ENCODE measurements around the gene OR4F17.
"Not testable (repeated sequence)": the region's sequence is repeated elsewhere in the genome, so short reads cannot be mapped to it uniquely, and the experiment has no call there.

The OR4F17 gene

DNA sequence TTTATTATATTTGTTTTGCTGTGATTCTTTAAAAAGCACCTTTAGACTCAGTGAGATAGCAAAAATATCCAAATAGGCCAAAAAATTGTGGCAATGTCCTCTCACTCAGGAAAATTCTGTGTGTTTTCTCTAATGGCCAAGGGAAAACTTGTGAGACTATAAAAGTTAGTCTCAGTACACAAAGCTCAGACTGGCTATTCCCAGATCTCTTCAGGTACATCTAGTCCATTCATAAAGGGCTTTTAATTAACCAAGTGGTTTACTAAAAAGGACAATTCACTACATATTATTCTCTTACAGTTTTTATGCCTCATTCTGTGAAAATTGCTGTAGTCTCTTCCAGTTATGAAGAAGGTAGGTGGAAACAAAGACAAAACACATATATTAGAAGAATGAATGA, at the start of gene OR4F17:
TSS of gene OR4F17 (plus strand) at position 301 of the 400 bp plus-strand sequence. CDS start 3,575 bp downstream, outside the sequence.
- DNase-seq (ENCODE audit: low spot score), result not testable (repeated sequence)

- DNase-seq (ENCODE audit: low spot score), result not testable (repeated sequence)
Observed at GRCh38 chr19:70793-71192, 36.1 kb upstream of the OR4F17 start.

DNA sequence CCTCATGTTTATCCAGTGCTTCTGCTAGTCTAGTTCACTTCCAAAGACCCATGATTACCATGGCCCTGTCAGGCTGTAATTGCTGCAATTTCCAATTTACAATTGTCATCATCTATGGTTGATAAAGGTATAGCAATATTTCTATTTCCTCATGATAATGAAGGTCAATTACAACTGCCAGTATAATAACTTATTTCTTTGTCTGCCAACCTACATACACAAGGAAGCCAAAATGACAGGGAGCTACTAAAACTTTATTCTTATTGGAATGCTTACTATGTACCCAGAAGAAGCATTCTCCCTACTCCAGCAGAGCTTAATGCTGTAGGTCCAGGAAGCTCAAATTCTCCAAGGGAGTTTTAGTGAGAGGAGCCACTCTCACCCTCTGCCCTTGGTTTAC, 24.0 kb upstream of the OR4F17 start:
- DNase-seq (ENCODE audit: low spot score), result not testable (repeated sequence)

DNA sequence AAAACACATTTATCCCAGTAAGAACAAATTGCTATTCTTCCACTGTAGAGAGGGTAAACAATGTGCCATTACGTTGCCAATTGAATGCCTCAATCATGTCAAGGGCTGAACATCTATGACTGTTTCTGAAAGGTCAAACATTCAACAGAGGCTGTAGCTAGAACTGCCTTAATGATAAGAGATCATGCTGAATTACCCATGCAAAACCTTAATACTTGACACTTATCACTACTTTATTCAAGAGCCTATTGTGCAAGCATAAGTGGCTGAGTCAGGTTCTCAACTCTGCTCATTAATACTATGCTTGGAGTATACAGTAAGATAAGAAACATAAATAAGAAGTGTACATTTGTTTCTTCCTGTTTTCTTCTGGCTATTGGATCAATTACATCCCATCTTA, 23.3 kb upstream of the OR4F17 start:
- not testable (repeated sequence) for DNase-seq (ENCODE audit: low spot score)

DNA sequence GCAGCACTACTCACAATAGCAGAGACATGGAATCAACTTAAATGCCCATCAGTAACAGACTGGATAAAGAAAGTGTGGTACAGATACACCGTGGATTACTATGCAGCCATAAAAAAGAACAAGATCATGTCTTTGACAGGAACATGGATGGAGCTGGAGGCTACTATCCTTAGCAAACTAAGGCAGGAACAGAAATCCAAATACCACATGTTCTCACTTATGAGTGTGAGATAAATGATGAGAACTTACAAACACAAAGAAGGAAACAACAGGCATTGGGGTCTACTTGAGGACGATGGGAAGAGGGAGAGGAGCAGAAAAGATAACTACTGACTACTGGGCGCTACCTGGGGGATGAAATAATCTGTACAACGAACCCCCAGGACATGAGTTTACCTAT, 16.2 kb upstream of the OR4F17 start:
- not testable (repeated sequence) for DNase-seq (ENCODE audit: low spot score)

DNA sequence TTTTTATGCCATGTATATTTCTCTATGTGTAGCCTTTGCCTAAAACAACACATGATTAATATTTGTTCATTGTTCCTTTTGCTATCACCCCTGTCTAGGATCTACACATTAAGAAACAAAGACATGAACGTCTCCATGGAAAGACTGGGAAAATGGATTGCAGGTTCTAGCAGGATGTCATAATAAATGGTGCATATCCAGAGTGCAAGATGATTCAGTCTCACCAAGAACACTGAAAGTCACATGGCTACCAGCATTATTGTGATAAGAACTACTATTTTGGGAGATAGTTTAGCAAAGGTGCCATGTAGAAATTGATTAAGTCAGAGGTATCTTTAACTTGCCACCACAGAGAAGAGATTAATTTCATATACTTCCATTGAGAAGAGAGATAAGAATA, 12.1 kb upstream of the OR4F17 start:
- DNase-seq (ENCODE audit: low spot score), result not testable (repeated sequence)

GRCh38 chr19:97647-98046, 9.3 kb upstream of the OR4F17 start:
- DNase-seq (ENCODE audit: low spot score), result not testable (repeated sequence)

GRCh38 chr19:120443-121140, 13.7 kb downstream of the OR4F17 start:
- DNase-seq (ENCODE audit: low spot score), result not testable (repeated sequence)
